Endothelial cell of umbilical vein (primary cell): ENCODE measurements around the gene LTF. TPM values are rescaled to one million over a fixed set of nuclear protein-coding genes. Genes with fewer than 3 reads are reported as not detected.

Experiments used
- BruUV-seq: library from RNA; stranded (reverse); fragments of 400-500 nt; replicated peaks from 2 replicates; lab custom pipeline; 2021; lab: Mats Ljungman, UMichigan
- CTCF ChIA-PET: fragments of 300-600, 350-600 bp; sonication (Branson Sonifier 250); formaldehyde crosslinking; loops from one replicate; lab custom pipeline; 2021; ENCODE audit warnings: antibody characterized with exemption, inconsistent platforms; lab: Charles Lee
- POLR2A ChIA-PET: fragments of 300-600, 350-600 bp; sonication (Branson Sonifier 250); formaldehyde crosslinking; loops from one replicate; lab custom pipeline; 2021; ENCODE audit warnings: antibody characterized with exemption, inconsistent platforms; lab: Charles Lee
- DNase-seq: peaks from one replicate; pipeline ENCODE4 v3.0.0-alpha.2; 2011; ENCODE audit warnings: low read depth, low spot score
- FAIRE-seq: peaks from 2 replicates; lab custom pipeline; 2011; peaks lifted over from hg19 to GRCh38; lab: Jason Lieb, UNC
- H2AFZ ChIP-seq: 2 replicates; pipeline ENCODE4 v1.6.0; 2012; ENCODE audit warnings: low read depth, low read length, control low read depth, inconsistent platforms
- H3K27ac ChIP-seq: 2 replicates; pipeline ENCODE4 v1.5.1; 2011; ENCODE audit warnings: low read depth, mild to moderate bottlenecking, control low read depth, low read length, moderate library complexity; ENCODE audit not compliant: insufficient read depth
- H3K27me3 ChIP-seq, 2 experiments: 2 replicates each; pipeline versions ENCODE4 v1.6.0 to v1.6.1; 2011; ENCODE audit warnings: low read length in 2 of 2, mixed read lengths in 1 of 2; ENCODE audit not compliant: control insufficient read depth in 2 of 2, insufficient read depth in 2 of 2
- H3K36me3 ChIP-seq, 2 experiments: 2 replicates in 1 of 2; 3 replicates in 1 of 2; pipeline ENCODE4 v1.5.1; 2011; ENCODE audit warnings: low read length in 2 of 2, mild to moderate bottlenecking in 1 of 2, moderate library complexity in 1 of 2; ENCODE audit not compliant: control insufficient read depth in 2 of 2, insufficient read depth in 2 of 2; ENCODE audit errors: extremely low read depth in 1 of 2
- H3K4me1 ChIP-seq: 3 replicates; pipeline ENCODE4 v1.5.1; 2011; ENCODE audit warnings: mild to moderate bottlenecking, low read length; ENCODE audit not compliant: control insufficient read depth, insufficient read depth; ENCODE audit errors: extremely low read depth
- H3K4me2 ChIP-seq: 2 replicates; pipeline ENCODE4 v1.6.1; 2011; ENCODE audit warnings: low read length, control low read depth, mixed read lengths; ENCODE audit not compliant: insufficient read depth
- H3K4me3 ChIP-seq, 3 experiments: fragments of 200-600 bp in 1 of 3; sonication (generic), shearing (Covaris generic) in 1 of 3; replicated peaks in 1 of 3; 2 replicates each; pipeline ENCODE4 v1.5.1; 2011 to 2016; ENCODE audit warnings: control low read depth in 3 of 3, low read length in 3 of 3, mild to moderate bottlenecking in 2 of 3, inconsistent platforms in 1 of 3, low read depth in 1 of 3, moderate library complexity in 1 of 3; ENCODE audit not compliant: insufficient read depth in 1 of 3
- H3K79me2 ChIP-seq: 2 replicates; pipeline ENCODE4 v1.6.0; 2012; ENCODE audit warnings: low read length, inconsistent platforms; ENCODE audit not compliant: control insufficient read depth, insufficient read depth
- H3K9ac ChIP-seq: replicated peaks from 2 replicates; pipeline ENCODE3; 2011; ENCODE audit warnings: low read length, control low read depth; ENCODE audit not compliant: insufficient read depth; ENCODE audit errors: extremely low read depth
- H3K9me1 ChIP-seq: replicated peaks from 3 replicates; pipeline ENCODE4 v1.6.0; 2011; ENCODE audit warnings: mild to moderate bottlenecking, low read length; ENCODE audit not compliant: control insufficient read depth, insufficient read depth; ENCODE audit errors: extremely low read depth
- H3K9me3 ChIP-seq: replicated peaks from 2 replicates; pipeline ENCODE4 v1.5.1; 2012; ENCODE audit warnings: low read length, inconsistent platforms; ENCODE audit not compliant: control insufficient read depth, insufficient read depth
- H4K20me1 ChIP-seq: replicated peaks from 2 replicates; pipeline ENCODE3; 2011; ENCODE audit warnings: mild to moderate bottlenecking, low read length; ENCODE audit not compliant: control insufficient read depth, insufficient read depth; ENCODE audit errors: extremely low read depth
- CTCF ChIP-seq, 2 donors: IDR thresholded peaks; 1 replicate in 1 of 2; 2 replicates in 1 of 2; pipeline ENCODE4 v1.5.1; 2011; ENCODE audit warnings: low read length in 2 of 2, mild to moderate bottlenecking in 2 of 2, moderate library complexity in 2 of 2, control low read depth in 1 of 2, inconsistent platforms in 1 of 2, low read depth in 1 of 2; ENCODE audit not compliant: insufficient read depth in 1 of 2; ENCODE audit errors: extremely low read depth in 1 of 2
- EZH2 ChIP-seq: IDR thresholded peaks from 2 replicates; pipeline ENCODE4 v1.6.1; 2012; ENCODE audit warnings: borderline replicate concordance, low read depth, mild to moderate bottlenecking, moderate library complexity, low read length, inconsistent platforms; ENCODE audit not compliant: severe bottlenecking
- FOS ChIP-seq: IDR thresholded peaks from 2 replicates; pipeline ENCODE4 v1.6.1; 2011; ENCODE audit warnings: mild to moderate bottlenecking, low read length, moderate library complexity, borderline replicate concordance; ENCODE audit not compliant: insufficient read depth
- GATA2 ChIP-seq: IDR thresholded peaks from 2 replicates; pipeline ENCODE4 v1.7.0; 2011; ENCODE audit warnings: low read depth, mild to moderate bottlenecking, moderate library complexity, mixed read lengths, low read length; ENCODE audit not compliant: insufficient read length, insufficient read depth
- JUN ChIP-seq: IDR thresholded peaks from 2 replicates; pipeline ENCODE4 v1.6.1; 2011; ENCODE audit warnings: borderline replicate concordance, low read depth; ENCODE audit not compliant: insufficient read length, insufficient read depth
- MYC ChIP-seq: IDR thresholded peaks from one replicate; pipeline ENCODE4 v1.6.1; 2011; ENCODE audit warnings: mild to moderate bottlenecking, low read depth, low read length
- POLR2A ChIP-seq: IDR thresholded peaks from 2 replicates; pipeline ENCODE4 v1.6.1; 2012; ENCODE audit warnings: low read depth, mild to moderate bottlenecking, control low read depth, low read length
- POLR2AphosphoS5 ChIP-seq: IDR thresholded peaks from 2 replicates; pipeline ENCODE4 v1.6.1; 2012; ENCODE audit warnings: low read depth, mild to moderate bottlenecking, control low read depth, low read length, moderate library complexity; ENCODE audit not compliant: insufficient read depth
- dilution Hi-C: fragments of 300-500 bp; cut with MboI; formaldehyde crosslinking; loops from one replicate; pipeline ENCODE4 v1.15.0; 2019; ENCODE audit warnings: low sequenced_read_pairs; ENCODE audit not compliant: extremely low pct_ligation_motif_present
- intact Hi-C: fragments of 100-400 bp; cut with micrococcal nuclease; formaldehyde crosslinking; loops from one replicate; pipeline ENCODE4 v1.10.0; 2022
- polyA plus RNA-seq, 4 experiments: library from polyadenylated mRNA; depleted of rRNA in 3 of 4; stranded (reverse) in 3 of 4; unstranded in 1 of 4; fragments of >200 nt; gene quantifications; 2 replicates each; pipeline versions ENCODE4 v1.2.1 to v1.2.3, GENCODE V29; 2011 to 2012; ENCODE audit warnings: missing spikeins in 1 of 4
- total RNA-seq: library from RNA; stranded (reverse); gene quantifications from 2 replicates; pipeline ENCODE4 v1.2.3, GENCODE V29; 2021
- TF ChIP-seq, protein P1 (sequence below): IDR thresholded peaks from 2 replicates; pipeline ENCODE4 v1.6.1; 2011; ENCODE audit not compliant: insufficient read depth, insufficient read length

LTF gene
- total and polyA plus RNA-seq, 2 donors (not counting 3 experiments of a cell fraction or from before 2014, with no cell fraction given): not detected

- CTCF ChIA-PET: no interaction called here
- no peaks in the 10 kb centered on the region for H3K9me1 ChIP-seq
- H2AFZ ChIP-seq: no peak overlapping the region
- H4K20me1 ChIP-seq: no peaks in the 10 kb centered on the region
- H3K79me2 ChIP-seq: no peaks in the 10 kb centered on the region
- TF ChIP-seq POLR2AphosphoS5 (no peak), MYC (no peak), JUN (no peak), FOS (no peak), POLR2A (no peak), CTCF (IDR thresholded peaks at IDR 0.05; ENCODE audit: extremely low read depth in 1 of 2, insufficient read depth in 1 of 2, low read depth in 1 of 2, low read length in 2 of 2) (no peak), GATA2 (no peak), EZH2 (no peak)
- TF ChIP-seq, protein P1, sequence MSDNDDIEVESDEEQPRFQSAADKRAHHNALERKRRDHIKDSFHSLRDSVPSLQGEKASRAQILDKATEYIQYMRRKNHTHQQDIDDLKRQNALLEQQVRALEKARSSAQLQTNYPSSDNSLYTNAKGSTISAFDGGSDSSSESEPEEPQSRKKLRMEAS: no peak
- intact Hi-C loops: no loop called here
- no peaks in the 10 kb centered on the region for H3K9me3 ChIP-seq
- POLR2A ChIA-PET: no interaction called here
- H3K27ac ChIP-seq: no peak overlapping the region
- H3K4me1 ChIP-seq: no peaks in the 10 kb centered on the region
- no peak overlapping the region for H3K4me2 ChIP-seq
- H3K27me3 ChIP-seq: peaks cover 0 to 8% of the 10 kb centered on the region in 2 experiments
- dilution Hi-C loops: no loop called here
- no TSS peak for BruUV-seq
- H3K36me3 ChIP-seq: no peaks in the 10 kb centered on the region
- no peak overlapping the region for H3K4me3 ChIP-seq
- no peak overlapping the region for H3K9ac ChIP-seq
- DNase-seq (no peak), FAIRE-seq (no peak)
These were observed 8.6 kb downstream of the LTF start for GRCh38 chr3:46456118-46456517.
